BLaER1 (cell line): ENCODE data around the gene LRRC45.

ENCODE experiments used
- H3K27ac ChIP-seq: shearing (Covaris generic); formaldehyde crosslinking; 2 replicates; pipeline ENCODE4 v1.8.1; 2022
- H3K27me3 ChIP-seq: shearing (Covaris generic); formaldehyde crosslinking; 2 replicates; pipeline ENCODE4 v1.8.1; 2022
- H3K36me3 ChIP-seq: shearing (Covaris generic); formaldehyde crosslinking; 2 replicates; pipeline ENCODE4 v1.8.1; 2022
- H3K4me1 ChIP-seq: shearing (Covaris generic); formaldehyde crosslinking; 2 replicates; pipeline ENCODE4 v1.8.1; 2022
- H3K4me2 ChIP-seq: shearing (Covaris generic); formaldehyde crosslinking; 2 replicates; pipeline ENCODE4 v1.8.1; 2022
- H3K4me3 ChIP-seq: shearing (Covaris generic); formaldehyde crosslinking; 2 replicates; pipeline ENCODE4 v1.8.1; 2022
- H3K9ac ChIP-seq: shearing (Covaris generic); formaldehyde crosslinking; 2 replicates; pipeline ENCODE4 v1.8.1; 2022
- H3K9me3 ChIP-seq: shearing (Covaris generic); formaldehyde crosslinking; 2 replicates; pipeline ENCODE4 v1.8.1; 2022
- H4K20me1 ChIP-seq: shearing (Covaris generic); formaldehyde crosslinking; 2 replicates; pipeline ENCODE4 v1.8.1; 2022
- Cebpa-rat ChIP-seq: shearing (Covaris generic); IDR thresholded peaks from 2 replicates; pipeline ENCODE4 v1.8.1; 2022

LRRC45 gene

DNA sequence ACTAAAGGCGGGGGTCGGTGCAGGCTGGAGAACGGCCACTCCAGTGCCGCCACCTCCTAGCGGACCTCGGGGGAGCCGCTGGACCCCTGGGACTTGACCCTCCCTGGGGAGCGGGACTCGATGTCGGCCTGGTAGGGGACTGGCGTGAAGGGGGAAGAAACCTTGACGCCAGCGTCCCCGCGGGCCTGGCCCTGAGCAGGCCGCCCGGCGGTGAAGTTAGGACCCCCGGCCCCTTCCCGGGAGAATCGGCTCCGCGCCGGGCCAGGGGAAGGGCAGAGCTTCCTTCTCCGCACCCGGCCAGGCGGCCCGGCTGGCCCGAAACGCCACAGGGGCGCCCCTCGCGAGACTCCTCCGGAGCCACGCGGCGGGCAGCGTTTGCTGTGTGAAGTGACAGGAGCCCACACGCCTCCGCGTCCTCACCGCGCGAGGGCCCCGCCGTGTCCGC lies 42.1 kb downstream of the LRRC45 start:
- H3K4me1 ChIP-seq: peaks cover 39% of the 10 kb centered on the region
- H3K9ac ChIP-seq: peak overlapping the region; percentile 95
- H3K4me3 ChIP-seq: peak overlapping the region; percentile 96
- no peaks in the 10 kb centered on the region for H3K27me3 ChIP-seq
- no peaks in the 10 kb centered on the region for H3K9me3 ChIP-seq
- peak overlapping the region; percentile 99 for H3K4me2 ChIP-seq
- TF ChIP-seq Cebpa-rat: no peak
- H3K36me3 ChIP-seq: peaks cover 42% of the 10 kb centered on the region
- H3K27ac ChIP-seq: peak overlapping the region; percentile 92
- H4K20me1 ChIP-seq: peaks cover 39% of the 10 kb centered on the region

- peak within 1 kb of the TSS; percentile 96 for H3K4me3 ChIP-seq
- peak within 1 kb of the TSS; percentile 92 for H3K27ac ChIP-seq
- H3K4me2 ChIP-seq: peak within 1 kb of the TSS; percentile 99
- peaks cover 33% of the 10 kb centered on the region for H4K20me1 ChIP-seq
- H3K27me3 ChIP-seq: no peaks in the 10 kb centered on the region
- peaks cover 34% of the 10 kb centered on the region for H3K4me1 ChIP-seq
- TF ChIP-seq Cebpa-rat: no peak
- H3K9me3 ChIP-seq: no peaks in the 10 kb centered on the region
- peaks cover 37% of the 10 kb centered on the region for H3K36me3 ChIP-seq
- peak within 1 kb of the TSS; percentile 95 for H3K9ac ChIP-seq
Measured at GRCh38 chr17:82065638-82066303, 42.7 kb downstream of the LRRC45 start, which contains the start of gene DUS1L. Gene DUS1L (minus strand): TSS chr17:82065804. CDS start chr17:82065059, 745 bp downstream.

DNA sequence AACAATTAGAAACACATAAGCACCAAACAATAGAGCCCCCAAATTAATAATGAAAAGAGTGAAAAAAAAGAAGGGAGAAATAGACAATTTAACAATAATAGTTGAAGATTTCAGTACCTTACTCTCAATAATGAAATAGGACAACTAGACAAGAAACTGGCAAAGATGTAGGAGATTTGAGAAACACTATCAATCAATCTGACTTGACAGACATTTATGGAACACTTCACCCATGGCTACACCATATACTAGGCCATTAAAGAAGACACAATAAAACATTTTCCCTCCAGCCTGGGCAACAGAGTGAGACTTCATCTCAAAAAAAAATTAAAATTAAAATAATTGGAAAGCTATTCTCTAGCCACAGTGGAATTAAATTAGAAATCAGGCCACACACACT lies 47.5 kb downstream of the LRRC45 start:
- no peak overlapping the region for H3K4me3 ChIP-seq
- no peaks in the 10 kb centered on the region for H3K27me3 ChIP-seq
- H3K36me3 ChIP-seq: no peaks in the 10 kb centered on the region
- H3K9ac ChIP-seq: no peak overlapping the region
- H4K20me1 ChIP-seq: no peaks in the 10 kb centered on the region
- peaks cover 32% of the 10 kb centered on the region for H3K4me1 ChIP-seq
- no peak for TF ChIP-seq Cebpa-rat
- no peak overlapping the region for H3K4me2 ChIP-seq
- no peaks in the 10 kb centered on the region for H3K9me3 ChIP-seq
- no peak overlapping the region for H3K27ac ChIP-seq

- Histone ChIP-seq H3K36me3 (peaks cover 15% of the 10 kb centered on the region), H3K9me3 (no peaks in the 10 kb centered on the region), H3K27me3 (no peaks in the 10 kb centered on the region), H3K27ac (no peak overlapping the region), H4K20me1 (peaks cover 4% of the 10 kb centered on the region; the same call in 1 of the 2 replicates), H3K4me2 (no peak overlapping the region), H3K4me1 (peaks cover 33% of the 10 kb centered on the region), H3K9ac (no peak overlapping the region), H3K4me3 (no peak overlapping the region)
- TF ChIP-seq Cebpa-rat: no peak
Measured at GRCh38 chr17:82072827-82073226, 49.7 kb downstream of the LRRC45 start.

GRCh38 chr17:82073446-82073845 lies 50.3 kb downstream of the LRRC45 start:
- Histone ChIP-seq H4K20me1 (peaks cover 10% of the 10 kb centered on the region; the same call in 1 of the 2 replicates), H3K4me2 (no peak overlapping the region), H3K27ac (no peak overlapping the region), H3K9me3 (no peaks in the 10 kb centered on the region), H3K4me1 (peaks cover 33% of the 10 kb centered on the region), H3K9ac (no peak overlapping the region), H3K27me3 (no peaks in the 10 kb centered on the region), H3K36me3 (peaks cover 21% of the 10 kb centered on the region), H3K4me3 (no peak overlapping the region)
- no peak for TF ChIP-seq Cebpa-rat

DNA sequence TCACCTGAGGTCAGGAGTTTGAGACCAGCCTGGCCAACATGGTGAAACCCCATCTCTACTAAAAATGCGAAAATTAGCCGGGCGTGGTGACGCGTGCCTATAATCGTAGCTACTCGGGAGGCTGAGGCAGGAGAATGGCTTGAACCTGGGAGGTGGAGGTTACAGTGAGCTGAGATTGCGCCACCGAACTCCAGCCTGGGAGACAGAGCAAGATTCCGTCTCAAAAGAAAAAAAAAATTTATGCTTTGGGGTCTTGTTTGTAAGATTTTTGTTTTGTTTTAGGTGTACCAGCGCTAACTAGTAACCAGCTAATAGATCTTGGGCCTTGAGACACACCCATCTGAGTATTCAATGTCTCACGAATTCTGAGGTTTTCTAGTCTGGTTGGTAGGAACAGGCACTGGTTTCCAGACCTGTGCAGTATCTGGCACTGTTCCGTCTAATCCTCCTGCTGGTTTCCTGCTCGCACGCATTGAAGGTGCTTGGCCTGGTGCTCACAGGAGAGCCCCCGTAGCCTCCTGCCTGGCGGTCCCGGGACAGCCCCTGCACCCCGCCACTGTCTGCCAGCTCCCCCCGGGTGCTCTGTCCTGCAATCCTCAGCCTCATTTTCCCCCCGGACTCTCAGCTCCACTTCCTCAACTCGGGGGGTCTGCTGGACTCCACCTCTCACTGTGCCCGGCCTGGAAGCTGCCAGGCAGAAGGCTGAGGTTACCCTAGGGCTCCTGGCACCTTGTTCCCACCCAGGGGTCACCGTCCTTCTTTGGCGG lies 53.1 kb downstream of the LRRC45 start:
- Histone ChIP-seq H3K4me2 (peak overlapping the region; percentile 48), H3K9ac (no peak overlapping the region), H3K4me1 (peaks cover 33% of the 10 kb centered on the region), H3K36me3 (peaks cover 47% of the 10 kb centered on the region), H3K9me3 (no peaks in the 10 kb centered on the region), H3K27me3 (no peaks in the 10 kb centered on the region), H3K4me3 (no peak overlapping the region), H4K20me1 (peaks cover 34% of the 10 kb centered on the region), H3K27ac (peak overlapping the region; percentile 26; the same call in 1 of the 2 replicates)
- no peak for TF ChIP-seq Cebpa-rat

DNA sequence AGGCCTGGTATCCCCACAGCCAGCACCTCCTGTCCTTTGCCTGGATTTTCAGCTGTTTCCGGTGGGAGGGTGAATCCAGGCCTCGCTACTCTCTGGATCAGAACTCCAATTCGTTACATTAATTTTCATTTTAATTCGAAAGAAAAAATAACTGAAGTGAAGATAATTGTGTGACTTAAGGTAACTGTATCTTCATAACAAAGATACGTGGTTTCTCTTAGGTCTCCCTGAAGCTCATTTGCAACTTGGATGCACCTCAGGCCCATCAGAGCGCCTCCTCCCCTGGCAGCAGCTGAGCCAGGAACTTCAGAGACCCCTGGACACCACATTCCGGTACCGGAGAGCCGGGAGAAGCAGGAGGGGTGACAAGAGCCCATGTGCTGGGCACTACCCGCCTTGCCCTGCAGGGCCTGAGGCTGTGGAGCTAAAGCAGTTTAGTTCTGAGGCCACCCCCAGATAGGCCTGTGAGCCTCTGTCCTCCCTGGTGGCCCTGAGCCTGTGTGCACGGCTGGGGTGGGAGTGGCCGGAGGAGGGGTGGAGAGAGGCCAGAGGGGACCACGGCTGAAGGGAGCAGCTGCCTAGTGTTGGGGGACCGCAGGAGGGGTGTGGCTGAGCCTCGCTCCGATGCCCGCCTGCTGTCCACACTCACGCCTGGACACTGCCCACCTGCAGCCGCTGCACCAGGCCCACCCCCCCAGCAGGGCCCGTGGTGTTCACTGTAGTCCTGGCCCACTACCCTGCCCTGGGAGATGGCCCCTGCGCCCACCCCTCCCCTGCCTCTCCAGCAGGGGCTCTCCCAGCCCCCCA lies 53.9 kb downstream of the LRRC45 start:
- H3K9me3 ChIP-seq: no peaks in the 10 kb centered on the region
- H3K4me1 ChIP-seq: peaks cover 33% of the 10 kb centered on the region
- H3K4me3 ChIP-seq: no peak overlapping the region
- H3K9ac ChIP-seq: no peak overlapping the region
- H3K27me3 ChIP-seq: no peaks in the 10 kb centered on the region
- H3K4me2 ChIP-seq: peak overlapping the region; percentile 48
- peaks cover 39% of the 10 kb centered on the region for H4K20me1 ChIP-seq
- peak overlapping the region; percentile 26; the same call in 1 of the 2 replicates for H3K27ac ChIP-seq
- TF ChIP-seq Cebpa-rat: no peak
- peaks cover 53% of the 10 kb centered on the region for H3K36me3 ChIP-seq

DNA sequence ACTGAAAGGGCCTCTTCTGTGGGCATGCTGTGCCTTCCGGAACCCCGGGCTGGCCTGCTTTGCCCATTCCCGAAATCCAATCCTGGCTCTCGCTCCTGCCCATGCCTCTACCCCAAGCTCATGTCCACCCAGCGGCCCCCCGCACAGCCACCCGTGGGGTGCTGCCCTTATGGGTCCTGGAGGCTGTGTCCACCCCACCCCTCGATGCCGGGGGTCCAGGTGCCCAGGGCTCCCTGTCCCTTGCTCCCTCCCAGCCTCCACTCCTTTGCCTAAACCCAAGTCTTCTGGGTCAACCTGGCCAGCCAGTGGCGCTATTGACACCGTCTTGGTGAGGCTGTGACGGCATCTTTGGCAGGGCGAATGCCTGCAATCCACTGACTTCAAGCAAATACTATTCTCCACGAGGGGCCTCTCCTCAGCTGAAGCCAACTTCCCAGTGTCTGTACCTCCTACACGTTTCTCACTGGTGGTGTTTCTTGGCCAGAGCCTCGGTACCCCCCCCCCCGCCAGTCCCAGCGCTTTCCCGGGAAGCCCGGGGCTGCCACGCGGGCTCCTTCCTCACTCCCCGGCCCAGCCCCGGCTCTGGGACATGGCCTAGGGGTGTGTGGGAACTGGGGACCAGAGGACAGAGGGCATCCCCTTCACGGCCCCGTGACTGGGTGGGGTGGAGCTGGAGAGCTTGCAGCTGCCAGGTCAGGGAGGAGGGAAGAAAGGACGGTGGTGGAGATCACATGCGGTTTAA lies 54.7 kb downstream of the LRRC45 start:
- peaks cover 47% of the 10 kb centered on the region for H4K20me1 ChIP-seq
- no peak for TF ChIP-seq Cebpa-rat
- no peak overlapping the region for H3K4me3 ChIP-seq
- H3K27ac ChIP-seq: no peak overlapping the region
- peaks cover 61% of the 10 kb centered on the region for H3K36me3 ChIP-seq
- no peaks in the 10 kb centered on the region for H3K9me3 ChIP-seq
- H3K9ac ChIP-seq: no peak overlapping the region
- H3K4me1 ChIP-seq: peaks cover 33% of the 10 kb centered on the region
- no peak overlapping the region for H3K4me2 ChIP-seq
- H3K27me3 ChIP-seq: no peaks in the 10 kb centered on the region

- no peaks in the 10 kb centered on the region for H3K9me3 ChIP-seq
- TF ChIP-seq Cebpa-rat: no peak
- H3K27me3 ChIP-seq: no peaks in the 10 kb centered on the region
- H3K4me1 ChIP-seq: peaks cover 33% of the 10 kb centered on the region
- H4K20me1 ChIP-seq: peaks cover 54% of the 10 kb centered on the region
- no peak overlapping the region for H3K27ac ChIP-seq
- peaks cover 68% of the 10 kb centered on the region for H3K36me3 ChIP-seq
- H3K4me2 ChIP-seq: no peak overlapping the region
- no peak overlapping the region for H3K9ac ChIP-seq
- no peak overlapping the region for H3K4me3 ChIP-seq
Measured at GRCh38 chr17:82078433-82078832, 55.3 kb downstream of the LRRC45 start.
